Measurements from ENCODE around the gene SPPL2C.

DNA sequence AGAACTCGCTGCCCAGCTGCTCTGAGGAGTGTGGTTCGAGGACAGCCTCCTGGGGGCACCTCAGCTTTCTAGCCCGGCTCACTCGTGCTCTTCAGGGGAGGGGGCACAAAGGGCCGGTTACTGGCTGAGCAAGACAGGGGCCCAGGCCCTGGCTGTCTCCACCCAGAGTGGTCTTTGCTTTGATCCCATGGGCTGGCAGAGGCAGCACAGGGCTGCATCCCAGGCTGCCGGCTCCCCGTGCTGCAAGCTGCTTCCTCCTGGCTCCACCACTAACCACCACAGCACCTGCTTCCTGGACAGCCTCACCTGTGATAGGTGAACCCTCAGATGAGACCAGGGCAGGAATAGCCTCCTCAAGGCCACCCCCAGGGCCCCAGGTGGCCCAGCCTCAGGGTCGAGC lies 6.8 kb downstream of the SPPL2C start:
- TF ChIP-seq CTCF (IDR thresholded peaks at IDR 0.05) (no peak), POLR2AphosphoS5 (IDR thresholded peaks at IDR 0.05) (no peak), EP300 (IDR thresholded peaks at IDR 0.05) (no peak)

Measured in sigmoid colon (tissue), 4 donors.